Measurements from ENCODE around the gene ITGBL1. TPM values are rescaled to one million over a fixed set of nuclear protein-coding genes. Genes with fewer than 3 reads are reported as not detected.

Gene ITGBL1
- total RNA-seq = under 1 TPM in 1 of 2 donors, not detected in 1; under 0.01 TPM

GRCh38 chr13:101452519-101453485 is at the start of gene ITGBL1:
ITGBL1 (plus strand) TSS chr13:101452675; CDS start chr13:101452834, 159 bp downstream.

GRCh38 chr13:101416181-101417042 is 36.1 kb upstream of the ITGBL1 start, which contains the start of gene NALCN:
NALCN (minus strand) TSS chr13:101416508; CDS start chr13:101399126, 17,382 bp downstream.

Other genes with a start within 250 kb of the ITGBL1 start
- gene NALCN, start 36.2 kb upstream of the ITGBL1 start, total RNA-seq = 1 to 10 TPM in 1 of 2 donors, under 1 TPM in 1; 0.33 to 5.2 TPM

All from melanocyte of skin (primary cell).